Fibroblast of lung (primary cell): ENCODE data around the gene FBL. TPM values are rescaled to one million over a fixed set of nuclear protein-coding genes. Genes with fewer than 3 reads are reported as not detected.

Source experiments
- DNase-seq, 2 donors: peaks; one replicate each; pipeline versions ENCODE4 v3.0.0 to v3.0.0-alpha.2; 2010; ENCODE audit warnings: low read depth in 2 of 2
- H2AFZ ChIP-seq: 2 replicates; pipeline ENCODE4 v1.5.1; 2012; ENCODE audit warnings: low read length, control low read depth, inconsistent platforms
- H3K27ac ChIP-seq: 2 replicates; pipeline ENCODE4 v1.5.1; 2011; ENCODE audit warnings: low read length, control low read depth; ENCODE audit not compliant: insufficient read depth
- H3K27me3 ChIP-seq: 2 replicates; pipeline ENCODE4 v1.5.1; 2011; ENCODE audit warnings: mild to moderate bottlenecking, low read length; ENCODE audit not compliant: control insufficient read depth, insufficient read depth
- H3K36me3 ChIP-seq: 2 replicates; pipeline ENCODE4 v1.5.1; 2011; ENCODE audit warnings: low read length; ENCODE audit not compliant: control insufficient read depth, insufficient read depth
- H3K4me1 ChIP-seq: 2 replicates; pipeline ENCODE4 v1.5.1; 2011; ENCODE audit warnings: low read length; ENCODE audit not compliant: control insufficient read depth, insufficient read depth; ENCODE audit errors: extremely low read depth
- H3K4me2 ChIP-seq: 2 replicates; pipeline ENCODE4 v1.5.1; 2011; ENCODE audit warnings: low read length, control low read depth; ENCODE audit not compliant: insufficient read depth; ENCODE audit errors: extremely low read depth
- H3K4me3 ChIP-seq, 4 experiments: fragments of 200-600 bp in 1 of 4; sonication (generic) in 1 of 4; replicated peaks in 1 of 4; 2 replicates each; pipeline ENCODE4 v1.5.1; 2011 to 2016; ENCODE audit warnings: low read length in 4 of 4, low read depth in 3 of 4, mild to moderate bottlenecking in 3 of 4, control low read depth in 2 of 4, inconsistent platforms in 1 of 4, mixed read lengths in 1 of 4; ENCODE audit not compliant: insufficient read depth in 1 of 4; ENCODE audit errors: control extremely low read depth in 1 of 4
- H3K79me2 ChIP-seq: 2 replicates; pipeline ENCODE4 v1.5.1; 2012; ENCODE audit warnings: mild to moderate bottlenecking, low read length, inconsistent platforms; ENCODE audit not compliant: control insufficient read depth, insufficient read depth
- H3K9ac ChIP-seq: 2 replicates; pipeline ENCODE4 v1.5.1; 2011; ENCODE audit warnings: mild to moderate bottlenecking, low read length, control low read depth; ENCODE audit not compliant: insufficient read depth
- H3K9me3 ChIP-seq: 2 replicates; pipeline ENCODE4 v1.5.1; 2012; ENCODE audit warnings: low read depth, low read length; ENCODE audit not compliant: control insufficient read depth, insufficient read depth
- H4K20me1 ChIP-seq: 2 replicates; pipeline ENCODE4 v1.5.1; 2011; ENCODE audit warnings: low read length; ENCODE audit not compliant: control insufficient read depth, insufficient read depth; ENCODE audit errors: extremely low read depth
- EZH2 ChIP-seq: IDR thresholded peaks from 2 replicates; pipeline ENCODE4 v1.5.1; 2012; ENCODE audit warnings: low read length, control low read depth, mild to moderate bottlenecking; ENCODE audit errors: missing control alignments
- polyA plus RNA-seq, 2 donors: library from polyadenylated mRNA; depleted of rRNA in 1 of 2; stranded (reverse) in 1 of 2; unstranded in 1 of 2; fragments of >200 nt; gene quantifications; 2 replicates each; pipeline ENCODE4 v1.2.1, GENCODE V29; 2011 to 2012; ENCODE audit warnings: missing spikeins in 1 of 2
- total RNA-seq: library from RNA; depleted of rRNA; stranded (reverse); fragments of >200 nt; gene quantifications from 2 replicates; pipeline ENCODE4 v1.2.1, GENCODE V29; 2014
- TF ChIP-seq, protein P1 (sequence below), 2 donors: IDR thresholded peaks in 1 of 2; conservative IDR thresholded peaks in 1 of 2; 1 replicate in 1 of 2; 2 replicates in 1 of 2; pipeline ENCODE4 v1.5.1; 2011 to 2012; ENCODE audit warnings: low read length in 2 of 2, control low read depth in 1 of 2, inconsistent platforms in 1 of 2, low read depth in 1 of 2, mild to moderate bottlenecking in 1 of 2

Gene FBL
- total and polyA plus RNA-seq, 2 donors (not counting 1 experiment from before 2014, with no cell fraction given), result 127 to 177 TPM

- Histone ChIP-seq H3K9me3 (no peaks in the 10 kb centered on the region), H2AFZ (no peak overlapping the region), H3K27me3 (no peaks in the 10 kb centered on the region), H3K36me3 (no peaks in the 10 kb centered on the region), H3K27ac (no peak overlapping the region), H3K4me2 (no peak overlapping the region), H3K4me1 (no peaks in the 10 kb centered on the region), H3K9ac (no peak overlapping the region), H3K4me3 (no peak overlapping the region), H3K79me2 (no peaks in the 10 kb centered on the region), H4K20me1 (no peaks in the 10 kb centered on the region)
- DNase-seq, result no peak
- TF ChIP-seq EZH2, result no peak
- TF ChIP-seq, protein P1, sequence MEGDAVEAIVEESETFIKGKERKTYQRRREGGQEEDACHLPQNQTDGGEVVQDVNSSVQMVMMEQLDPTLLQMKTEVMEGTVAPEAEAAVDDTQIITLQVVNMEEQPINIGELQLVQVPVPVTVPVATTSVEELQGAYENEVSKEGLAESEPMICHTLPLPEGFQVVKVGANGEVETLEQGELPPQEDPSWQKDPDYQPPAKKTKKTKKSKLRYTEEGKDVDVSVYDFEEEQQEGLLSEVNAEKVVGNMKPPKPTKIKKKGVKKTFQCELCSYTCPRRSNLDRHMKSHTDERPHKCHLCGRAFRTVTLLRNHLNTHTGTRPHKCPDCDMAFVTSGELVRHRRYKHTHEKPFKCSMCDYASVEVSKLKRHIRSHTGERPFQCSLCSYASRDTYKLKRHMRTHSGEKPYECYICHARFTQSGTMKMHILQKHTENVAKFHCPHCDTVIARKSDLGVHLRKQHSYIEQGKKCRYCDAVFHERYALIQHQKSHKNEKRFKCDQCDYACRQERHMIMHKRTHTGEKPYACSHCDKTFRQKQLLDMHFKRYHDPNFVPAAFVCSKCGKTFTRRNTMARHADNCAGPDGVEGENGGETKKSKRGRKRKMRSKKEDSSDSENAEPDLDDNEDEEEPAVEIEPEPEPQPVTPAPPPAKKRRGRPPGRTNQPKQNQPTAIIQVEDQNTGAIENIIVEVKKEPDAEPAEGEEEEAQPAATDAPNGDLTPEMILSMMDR (conservative IDR thresholded peaks at IDR 0.05 in 1 of 2, IDR thresholded peaks at IDR 0.05 in 1 of 2; ENCODE audit: low read depth in 1 of 2, low read length in 2 of 2), result no peak
These were observed 50.1 kb downstream of the FBL start for GRCh38 chr19:39796000-39796498.

DNA sequence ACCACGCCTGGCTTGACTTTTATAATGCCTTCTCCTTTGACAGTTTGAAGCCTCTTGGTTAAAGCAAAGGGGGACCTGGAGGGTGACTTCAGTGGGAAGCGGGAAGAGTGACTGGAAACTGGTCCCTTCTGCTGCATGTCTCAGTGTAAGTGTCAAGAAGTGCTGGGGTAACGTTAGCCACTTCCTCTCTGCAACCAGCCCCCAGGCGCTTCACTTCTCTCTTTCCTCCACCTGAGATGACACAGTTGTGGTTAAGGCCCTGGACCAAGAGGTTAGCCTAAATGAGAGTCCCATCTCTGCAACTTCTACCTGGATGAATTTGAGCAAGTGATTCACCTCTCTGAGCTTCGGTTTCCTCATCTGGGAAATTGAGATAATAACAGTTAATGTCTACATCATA, 51.2 kb downstream of the FBL start:
- H3K9ac ChIP-seq, result no peak overlapping the region
- H3K9me3 ChIP-seq, result no peaks in the 10 kb centered on the region
- TF ChIP-seq EZH2, result no peak
- TF ChIP-seq, protein P1 (conservative IDR thresholded peaks at IDR 0.05 in 1 of 2, IDR thresholded peaks at IDR 0.05 in 1 of 2; ENCODE audit: low read depth in 1 of 2, low read length in 2 of 2), result no peak
- H3K27ac ChIP-seq, result no peak overlapping the region
- H4K20me1 ChIP-seq, result no peaks in the 10 kb centered on the region
- H3K4me1 ChIP-seq, result no peaks in the 10 kb centered on the region
- H3K4me2 ChIP-seq, result no peak overlapping the region
- no peaks in the 10 kb centered on the region for H3K36me3 ChIP-seq
- no peak overlapping the region for H3K4me3 ChIP-seq
- DNase-seq, result no peak
- no peaks in the 10 kb centered on the region for H3K27me3 ChIP-seq
- no peak overlapping the region for H2AFZ ChIP-seq
- H3K79me2 ChIP-seq, result no peaks in the 10 kb centered on the region

- H3K36me3 ChIP-seq, result no peaks in the 10 kb centered on the region
- peak; percentile 68 to 81 for DNase-seq
- peak overlapping the region; percentile 7 for H3K4me2 ChIP-seq
- H3K4me3 ChIP-seq, result peak overlapping the region; percentile 47 to 63 (median 56)
- no peaks in the 10 kb centered on the region for H3K27me3 ChIP-seq
- H2AFZ ChIP-seq, result peak overlapping the region; percentile 70
- no peaks in the 10 kb centered on the region for H3K79me2 ChIP-seq
- H4K20me1 ChIP-seq, result no peaks in the 10 kb centered on the region
- H3K9me3 ChIP-seq, result no peaks in the 10 kb centered on the region
- TF ChIP-seq, protein P1 (conservative IDR thresholded peaks at IDR 0.05 in 1 of 2, IDR thresholded peaks at IDR 0.05 in 1 of 2; ENCODE audit: low read depth in 1 of 2, low read length in 2 of 2), result peak; percentile 97 to 98
- no peak for TF ChIP-seq EZH2
- no peaks in the 10 kb centered on the region for H3K4me1 ChIP-seq
- H3K27ac ChIP-seq, result no peak overlapping the region
- no peak overlapping the region for H3K9ac ChIP-seq
These were observed 53.1 kb downstream of the FBL start for GRCh38 chr19:39792999-39793546.
